Naive thymus-derived CD4-positive, alpha-beta T cell (primary cell): ENCODE data around the gene MAD2L1BP. TPM values are rescaled to one million over a fixed set of nuclear protein-coding genes. Genes with fewer than 3 reads are reported as not detected.

Source experiments
- ATAC-seq: fragments of 150-1000 bp; cut with Tn5 transposase; 2 replicates; pipeline ENCODE4 v1.10.0; 2021; ENCODE audit warnings: mild to moderate bottlenecking, moderate library complexity
- CTCF ChIA-PET: fragments of 350-600 bp; sonication (Branson Sonifier 250); formaldehyde crosslinking; loops from one replicate; lab custom pipeline; 2021; ENCODE audit warnings: antibody characterized with exemption; lab: Charles Lee
- POLR2A ChIA-PET: fragments of 350-600 bp; sonication (Branson Sonifier 250); formaldehyde crosslinking; loops from one replicate; lab custom pipeline; 2021; ENCODE audit warnings: antibody characterized with exemption, inconsistent platforms; lab: Charles Lee
- DNase-seq, 9 donors: peaks; one replicate each; pipeline versions ENCODE4 v3.0.0 to v3.0.0-alpha.2; 2020 to 2022; ENCODE audit warnings: mixed read lengths in 1 of 9
- H3K27ac ChIP-seq: one replicate; pipeline ENCODE4 v1.7.0; 2013; ENCODE audit warnings: mild to moderate bottlenecking, low read depth, low read length, moderate library complexity
- H3K27me3 ChIP-seq, 2 donors: one replicate each; pipeline ENCODE4 v1.7.0; 2013; ENCODE audit warnings: low read length in 2 of 2, mild to moderate bottlenecking in 2 of 2, moderate library complexity in 2 of 2; ENCODE audit not compliant: control insufficient read depth in 2 of 2, insufficient read depth in 2 of 2
- H3K36me3 ChIP-seq, 3 experiments: 1 replicate in 2 of 3; 2 replicates in 1 of 3; pipeline ENCODE4 v1.7.0; 2013; ENCODE audit warnings: low read length in 3 of 3, mild to moderate bottlenecking in 3 of 3, moderate library complexity in 1 of 3; ENCODE audit not compliant: insufficient read depth in 3 of 3, control insufficient read depth in 2 of 3
- H3K4me1 ChIP-seq, 2 donors: one replicate each; pipeline ENCODE4 v1.7.0; 2013; ENCODE audit warnings: low read length in 2 of 2, mild to moderate bottlenecking in 2 of 2, moderate library complexity in 1 of 2; ENCODE audit not compliant: control insufficient read depth in 2 of 2, insufficient read depth in 2 of 2
- H3K4me3 ChIP-seq: 2 replicates; pipeline ENCODE4 v1.7.0; 2013; ENCODE audit warnings: mild to moderate bottlenecking, low read length
- H3K9me3 ChIP-seq, 3 experiments: 1 replicate in 2 of 3; 2 replicates in 1 of 3; pipeline ENCODE4 v1.7.0; 2013; ENCODE audit warnings: low read length in 3 of 3; ENCODE audit not compliant: control insufficient read depth in 2 of 3
- H3K27ac Mint-ChIP-seq, 9 donors: one replicate each; pipeline ENCODE4 v1.8.0; 2020 to 2022; ENCODE audit warnings: mixed read lengths in 9 of 9, mild to moderate bottlenecking in 8 of 9, moderate library complexity in 5 of 9, inconsistent platforms in 2 of 9
- H3K27me3 Mint-ChIP-seq, 5 donors: one replicate each; pipeline ENCODE4 v1.8.0; 2021 to 2022; ENCODE audit warnings: mixed read lengths in 5 of 5, mild to moderate bottlenecking in 1 of 5
- H3K36me3 Mint-ChIP-seq, 5 donors: one replicate each; pipeline ENCODE4 v1.8.0; 2020 to 2022; ENCODE audit warnings: mixed read lengths in 5 of 5, mild to moderate bottlenecking in 3 of 5, inconsistent platforms in 1 of 5
- H3K4me1 Mint-ChIP-seq, 7 donors: one replicate each; pipeline ENCODE4 v1.8.0; 2020 to 2022; ENCODE audit warnings: mixed read lengths in 7 of 7, mild to moderate bottlenecking in 3 of 7, inconsistent platforms in 1 of 7
- H3K4me3 Mint-ChIP-seq, 10 donors: one replicate each; pipeline ENCODE4 v1.8.0; 2020 to 2022; ENCODE audit warnings: mild to moderate bottlenecking in 10 of 10, mixed read lengths in 10 of 10, moderate library complexity in 6 of 10, inconsistent platforms in 2 of 10
- H3K9me3 Mint-ChIP-seq, 11 donors: one replicate each; pipeline ENCODE4 v1.8.0; 2020 to 2022; ENCODE audit warnings: mixed read lengths in 11 of 11, mild to moderate bottlenecking in 4 of 11, inconsistent platforms in 1 of 11, moderate library complexity in 1 of 11
- intact Hi-C, 2 donors: fragments of 100-400 bp; cut with micrococcal nuclease; formaldehyde crosslinking; loops; one replicate each; pipeline ENCODE4 v1.15.1; 2023
- polyA plus RNA-seq, 2 donors: library from polyadenylated mRNA; unstranded; fragments of 300-500 nt; fragmentation: Illumina TruSeq; gene quantifications; one replicate each; pipeline ENCODE4 v1.2.3, GENCODE V29; 2021
- total RNA-seq, 6 experiments: library from RNA in 5 of 6; stranded (reverse) in 5 of 6; gene quantifications; 1 replicate in 5 of 6; 2 replicates in 1 of 6; pipeline ENCODE4 v1.2.3 and lab custom pipeline; 2021 to 2026

Gene MAD2L1BP
- total and polyA plus RNA-seq, 7 experiments from 2014 or later, result 14.9 to 44.5 (median 28.0) TPM

GRCh38 chr6:43669922-43670622, 34.4 kb downstream of the MAD2L1BP start:
- peaks cover 14 to 41% (median 18%) of the 10 kb centered on the region in 7 donors for H3K4me1 Mint-ChIP-seq
- peak overlapping the region in 1 of 10 donors; percentile 44 for H3K4me3 Mint-ChIP-seq
- intact Hi-C loops, result loop anchor here (1.0 to 5.0 kb wide), 3 partner anchors 17 to 667 kb away; partner anchors contain the start of gene MRPS18A (in 1 of the 2)
- H3K27me3 Mint-ChIP-seq, result no peaks in the 10 kb centered on the region
- H3K4me1 ChIP-seq, result peaks cover 8 to 9% of the 10 kb centered on the region in 2 donors
- ChIA-PET POLR2A (interaction anchor here (0.6 kb wide), 1 partner anchor 442 kb away, joined by 3 read pairs; no protein-coding TSS in a partner anchor), CTCF (interaction anchor here (1.5 to 4.8 kb wide), 3 partner anchors 18 to 410 kb away, joined by 3 to 28 read pairs (median 10); partner anchors contain the start of gene MRPS18A)
- no peak for ATAC-seq
- DNase-seq, result peak in 1 of 9 donors; percentile 44
- peaks cover 0 to 51% (median 0%) of the 10 kb centered on the region in 3 experiments for H3K36me3 ChIP-seq
- H3K36me3 Mint-ChIP-seq, result peaks cover 0 to 18% (median 0%) of the 10 kb centered on the region in 5 donors
- peak overlapping the region in 4 of 9 donors; percentile 36 to 85 (median 54) for H3K27ac Mint-ChIP-seq
- H3K4me3 ChIP-seq, result no peak overlapping the region
- H3K27me3 ChIP-seq, result no peaks in the 10 kb centered on the region
- H3K9me3 Mint-ChIP-seq, result no peaks in the 10 kb centered on the region
- H3K27ac ChIP-seq, result no peak overlapping the region
- H3K9me3 ChIP-seq, result no peaks in the 10 kb centered on the region

- peaks cover 0 to 22% (median 0%) of the 10 kb centered on the region in 5 donors for H3K36me3 Mint-ChIP-seq
Measured at GRCh38 chr6:43670623-43670986, 35.0 kb downstream of the MAD2L1BP start.

GRCh38 chr6:43671011-43671800, 35.6 kb downstream of the MAD2L1BP start:
- no peaks in the 10 kb centered on the region for H3K27me3 ChIP-seq
- DNase-seq (no peak), ATAC-seq (no peak)
- H3K9me3 Mint-ChIP-seq, result no peaks in the 10 kb centered on the region
- CTCF ChIA-PET, result interaction anchor here (0.6 to 1.5 kb wide), 2 partner anchors 53 to 1142 kb away, joined by 3 to 4 read pairs; no protein-coding TSS in a partner anchor
- peaks cover 0 to 62% (median 4%) of the 10 kb centered on the region in 3 experiments for H3K36me3 ChIP-seq
- POLR2A ChIA-PET, result no interaction called here
- H3K4me3 Mint-ChIP-seq, result no peak overlapping the region
- no peak overlapping the region for H3K4me3 ChIP-seq
- H3K4me1 Mint-ChIP-seq, result peaks cover 14 to 41% (median 18%) of the 10 kb centered on the region in 7 donors
- no peaks in the 10 kb centered on the region for H3K27me3 Mint-ChIP-seq
- no peaks in the 10 kb centered on the region for H3K9me3 ChIP-seq
- H3K27ac Mint-ChIP-seq, result peak overlapping the region in 3 of 9 donors; percentile 52 to 85 (median 85)
- peaks cover 8 to 9% of the 10 kb centered on the region in 2 donors for H3K4me1 ChIP-seq
- H3K36me3 Mint-ChIP-seq, result peaks cover 0 to 28% (median 0%) of the 10 kb centered on the region in 5 donors
- H3K27ac ChIP-seq, result no peak overlapping the region
- intact Hi-C loops, result no loop called here

More at GRCh38 chr6:43670623-43670986, 35.0 kb downstream of the MAD2L1BP start:
- Histone ChIP-seq H3K27me3 (no peaks in the 10 kb centered on the region), H3K36me3 (peaks cover 0 to 56% (median 4%) of the 10 kb centered on the region in 3 experiments), H3K4me3 (no peak overlapping the region), H3K9me3 (no peaks in the 10 kb centered on the region), H3K27ac (no peak overlapping the region), H3K4me1 (peaks cover 8 to 9% of the 10 kb centered on the region in 2 donors)
- ATAC-seq (no peak), DNase-seq (no peak)
- H3K4me1 Mint-ChIP-seq, result peaks cover 14 to 41% (median 18%) of the 10 kb centered on the region in 7 donors
- no peaks in the 10 kb centered on the region for H3K27me3 Mint-ChIP-seq
- H3K4me3 Mint-ChIP-seq, result no peak overlapping the region
- intact Hi-C loops, result loop anchor here in 1 of 2 donors (1.0 kb wide), 1 partner anchor 17 kb away; the partner anchor contains the start of gene MRPS18A
- POLR2A ChIA-PET, result no interaction called here
- H3K27ac Mint-ChIP-seq, result peak overlapping the region in 3 of 9 donors; percentile 52 to 85 (median 85)
- CTCF ChIA-PET, result interaction anchor here (1.5 to 4.8 kb wide), 2 partner anchors 54 to 409 kb away, joined by 3 to 28 read pairs; no protein-coding TSS in a partner anchor
- H3K9me3 Mint-ChIP-seq, result no peaks in the 10 kb centered on the region

GRCh38 chr6:43671801-43672690, 36.4 kb downstream of the MAD2L1BP start:
- Histone ChIP-seq H3K36me3 (peaks cover 0 to 71% (median 4%) of the 10 kb centered on the region in 3 experiments), H3K9me3 (no peaks in the 10 kb centered on the region), H3K27me3 (no peaks in the 10 kb centered on the region), H3K4me1 (peaks cover 8 to 9% of the 10 kb centered on the region in 2 donors), H3K27ac (no peak overlapping the region), H3K4me3 (no peak overlapping the region)
- CTCF ChIA-PET, result interaction anchor here (0.6 kb wide), 1 partner anchor 1143 kb away, joined by 4 read pairs; no protein-coding TSS in a partner anchor
- Mint-ChIP-seq H3K36me3 (peaks cover 0 to 28% (median 0%) of the 10 kb centered on the region in 5 donors), H3K4me3 (no peak overlapping the region), H3K9me3 (no peaks in the 10 kb centered on the region), H3K27ac (no peak overlapping the region), H3K4me1 (peaks cover 10 to 39% (median 15%) of the 10 kb centered on the region in 7 donors), H3K27me3 (no peaks in the 10 kb centered on the region)
- ATAC-seq (no peak), DNase-seq (no peak)
- intact Hi-C loops, result no loop called here
- POLR2A ChIA-PET, result interaction anchor here (0.6 kb wide), 2 partner anchors 19 to 1981 kb away, joined by 3 read pairs; no protein-coding TSS in a partner anchor

- intact Hi-C loops, result no loop called here
Measured at GRCh38 chr6:43673444-43674084, 37.9 kb downstream of the MAD2L1BP start.

More at GRCh38 chr6:43673444-43674084, 37.9 kb downstream of the MAD2L1BP start:
- Mint-ChIP-seq H3K27me3 (no peaks in the 10 kb centered on the region), H3K4me3 (no peak overlapping the region), H3K9me3 (no peaks in the 10 kb centered on the region), H3K27ac (no peak overlapping the region), H3K4me1 (peaks cover 0 to 23% (median under 1%) of the 10 kb centered on the region in 7 donors), H3K36me3 (peaks cover 0 to 32% (median 4%) of the 10 kb centered on the region in 5 donors)
- Histone ChIP-seq H3K4me3 (no peak overlapping the region), H3K27me3 (no peaks in the 10 kb centered on the region), H3K27ac (no peak overlapping the region), H3K36me3 (peaks cover 0 to 86% (median 9%) of the 10 kb centered on the region in 3 experiments), H3K9me3 (no peaks in the 10 kb centered on the region), H3K4me1 (no peaks in the 10 kb centered on the region)
- POLR2A ChIA-PET, result no interaction called here
- CTCF ChIA-PET, result interaction anchor here (0.6 kb wide), 1 partner anchor 666 kb away, joined by 3 read pairs; no protein-coding TSS in a partner anchor
- no peak for ATAC-seq
- no peak for DNase-seq
